BE2C (cell line): Measurements from ENCODE around the gene PARD3.

ENCODE experiments used
- DNase-seq: peaks from one replicate; pipeline ENCODE4 v3.0.0-alpha.2; 2020
- H3K27me3 ChIP-seq: fragments of 250-450 bp; sonication (Bioruptor Pico); 2 replicates; pipeline ENCODE4 v1.5.1; 2020; ENCODE audit warnings: mild to moderate bottlenecking
- H3K36me3 ChIP-seq: fragments of 250-450 bp; sonication (Bioruptor Pico); 2 replicates; pipeline ENCODE4 v1.5.1; 2020; ENCODE audit warnings: mild to moderate bottlenecking
- H3K4me1 ChIP-seq: fragments of 250-450 bp; sonication (Bioruptor Pico); 2 replicates; pipeline ENCODE4 v1.5.1; 2020
- H3K4me3 ChIP-seq: 2 replicates; pipeline ENCODE4 v1.5.1; 2011; ENCODE audit warnings: low read depth, low read length
- H3K9me3 ChIP-seq: fragments of 250-450 bp; sonication (Bioruptor Pico); 2 replicates; pipeline ENCODE4 v1.5.1; 2020
- TF ChIP-seq, protein P1 (sequence below): IDR thresholded peaks from 2 replicates; pipeline ENCODE4 v1.5.1; 2012; ENCODE audit warnings: mild to moderate bottlenecking, low read depth, low read length

The PARD3 gene

DNA sequence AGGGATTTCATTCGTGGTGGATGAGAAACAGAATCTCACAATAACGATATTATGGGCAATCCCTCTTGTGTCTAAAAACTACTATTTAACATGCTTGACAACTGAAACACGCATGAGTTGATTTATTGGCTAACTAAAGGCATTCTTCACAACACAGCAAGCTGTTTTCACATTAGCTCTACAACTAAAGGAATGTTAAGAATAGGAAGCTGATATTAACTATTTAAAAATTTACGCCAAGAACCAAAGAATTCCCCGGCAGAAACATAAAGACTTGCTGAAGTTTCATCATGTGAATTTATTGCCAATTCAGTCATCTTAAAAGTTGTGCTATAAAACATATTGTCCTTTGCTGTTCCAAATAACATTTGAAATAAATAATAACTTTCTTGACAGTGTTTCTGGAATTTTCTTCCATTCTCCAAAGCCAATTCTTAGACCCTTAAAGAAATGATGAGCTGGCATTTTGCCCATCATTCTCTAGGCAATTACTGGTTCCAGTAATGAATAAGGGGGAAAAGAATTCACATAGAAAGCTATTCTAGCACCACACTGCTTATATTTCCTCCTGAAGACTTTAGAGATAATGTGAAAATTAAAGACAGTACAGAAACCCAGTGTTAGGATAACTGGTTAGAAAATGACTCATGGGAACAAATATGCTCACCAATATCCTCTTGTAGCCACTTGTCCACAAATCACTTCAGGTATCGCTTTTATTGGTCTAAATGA lies 233.1 kb downstream of the PARD3 start:
- TF ChIP-seq, protein P1, sequence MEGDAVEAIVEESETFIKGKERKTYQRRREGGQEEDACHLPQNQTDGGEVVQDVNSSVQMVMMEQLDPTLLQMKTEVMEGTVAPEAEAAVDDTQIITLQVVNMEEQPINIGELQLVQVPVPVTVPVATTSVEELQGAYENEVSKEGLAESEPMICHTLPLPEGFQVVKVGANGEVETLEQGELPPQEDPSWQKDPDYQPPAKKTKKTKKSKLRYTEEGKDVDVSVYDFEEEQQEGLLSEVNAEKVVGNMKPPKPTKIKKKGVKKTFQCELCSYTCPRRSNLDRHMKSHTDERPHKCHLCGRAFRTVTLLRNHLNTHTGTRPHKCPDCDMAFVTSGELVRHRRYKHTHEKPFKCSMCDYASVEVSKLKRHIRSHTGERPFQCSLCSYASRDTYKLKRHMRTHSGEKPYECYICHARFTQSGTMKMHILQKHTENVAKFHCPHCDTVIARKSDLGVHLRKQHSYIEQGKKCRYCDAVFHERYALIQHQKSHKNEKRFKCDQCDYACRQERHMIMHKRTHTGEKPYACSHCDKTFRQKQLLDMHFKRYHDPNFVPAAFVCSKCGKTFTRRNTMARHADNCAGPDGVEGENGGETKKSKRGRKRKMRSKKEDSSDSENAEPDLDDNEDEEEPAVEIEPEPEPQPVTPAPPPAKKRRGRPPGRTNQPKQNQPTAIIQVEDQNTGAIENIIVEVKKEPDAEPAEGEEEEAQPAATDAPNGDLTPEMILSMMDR = no peak
- H3K9me3 ChIP-seq = no peaks in the 10 kb centered on the region
- H3K36me3 ChIP-seq = no peaks in the 10 kb centered on the region
- H3K4me3 ChIP-seq = no peak overlapping the region
- no peaks in the 10 kb centered on the region; the same call in none of the 2 replicates for H3K4me1 ChIP-seq
- no peak for DNase-seq
- H3K27me3 ChIP-seq = no peaks in the 10 kb centered on the region

DNA sequence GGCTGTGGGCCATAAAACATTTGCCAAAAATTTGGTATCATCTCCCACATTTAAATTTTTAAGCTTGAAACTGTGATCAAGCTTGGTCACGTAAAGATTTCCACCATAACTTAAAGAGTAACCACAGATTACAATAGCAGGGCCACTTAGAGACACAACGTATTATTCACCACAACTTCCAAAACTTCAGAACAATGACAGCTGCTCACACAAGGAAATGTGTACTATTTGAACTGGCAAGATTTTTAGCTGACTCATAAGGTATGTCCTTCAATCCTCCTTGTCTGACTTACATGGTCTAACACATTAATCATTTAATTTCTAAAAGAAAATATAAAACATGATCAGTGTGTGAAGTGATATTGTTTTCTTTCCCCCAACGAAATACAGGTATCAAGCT lies 234.5 kb downstream of the PARD3 start:
- H3K36me3 ChIP-seq = no peaks in the 10 kb centered on the region
- TF ChIP-seq, protein P1 = no peak
- DNase-seq = no peak
- H3K4me1 ChIP-seq = peaks cover 6% of the 10 kb centered on the region
- no peaks in the 10 kb centered on the region for H3K9me3 ChIP-seq
- H3K4me3 ChIP-seq = no peak overlapping the region
- H3K27me3 ChIP-seq = no peaks in the 10 kb centered on the region

DNA sequence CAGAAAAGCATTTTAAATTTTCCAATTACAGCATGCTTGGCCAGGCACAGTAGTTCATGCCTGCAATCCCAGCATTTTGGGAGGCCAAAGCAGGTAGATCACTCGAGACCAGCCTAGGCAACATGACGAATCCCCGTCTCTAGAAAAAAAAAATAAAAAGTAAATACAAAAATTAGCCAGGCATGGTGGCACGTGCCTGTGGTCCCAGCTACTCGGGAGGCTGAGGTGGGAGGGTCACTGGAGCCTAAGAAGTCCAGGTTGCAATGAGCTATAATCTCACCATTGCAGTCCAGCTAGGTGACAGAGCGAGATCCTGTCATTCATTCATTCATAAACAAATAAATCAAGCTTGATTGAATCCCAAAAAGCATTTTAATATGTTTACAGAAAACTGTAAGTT lies 234.9 kb downstream of the PARD3 start:
- no peak for DNase-seq
- TF ChIP-seq, protein P1 = no peak
- Histone ChIP-seq H3K9me3 (no peaks in the 10 kb centered on the region), H3K36me3 (no peaks in the 10 kb centered on the region), H3K27me3 (no peaks in the 10 kb centered on the region), H3K4me3 (no peak overlapping the region), H3K4me1 (peaks cover 6% of the 10 kb centered on the region)

DNA sequence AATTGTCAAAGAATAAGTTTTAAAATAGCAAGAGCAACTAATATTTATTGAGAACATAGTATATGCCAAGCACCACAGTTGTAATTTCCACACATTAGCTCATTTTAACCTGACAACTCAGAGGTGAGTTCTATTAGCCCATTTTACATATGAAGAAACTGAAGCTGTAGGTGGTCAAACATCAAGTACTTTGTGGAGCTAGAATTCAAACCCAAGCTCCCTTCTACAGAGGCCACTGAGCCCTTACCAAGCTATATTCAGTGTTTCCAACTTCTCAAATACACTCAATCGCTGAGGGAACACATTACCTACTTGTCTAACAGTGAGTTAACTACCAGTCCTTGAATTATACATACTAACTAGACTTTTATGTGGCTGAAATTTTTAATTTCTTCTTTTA lies 236.6 kb downstream of the PARD3 start:
- peaks cover 6% of the 10 kb centered on the region for H3K4me1 ChIP-seq
- H3K36me3 ChIP-seq = no peaks in the 10 kb centered on the region
- no peak overlapping the region for H3K4me3 ChIP-seq
- no peaks in the 10 kb centered on the region for H3K9me3 ChIP-seq
- TF ChIP-seq, protein P1 = no peak
- no peaks in the 10 kb centered on the region for H3K27me3 ChIP-seq
- no peak for DNase-seq

DNA sequence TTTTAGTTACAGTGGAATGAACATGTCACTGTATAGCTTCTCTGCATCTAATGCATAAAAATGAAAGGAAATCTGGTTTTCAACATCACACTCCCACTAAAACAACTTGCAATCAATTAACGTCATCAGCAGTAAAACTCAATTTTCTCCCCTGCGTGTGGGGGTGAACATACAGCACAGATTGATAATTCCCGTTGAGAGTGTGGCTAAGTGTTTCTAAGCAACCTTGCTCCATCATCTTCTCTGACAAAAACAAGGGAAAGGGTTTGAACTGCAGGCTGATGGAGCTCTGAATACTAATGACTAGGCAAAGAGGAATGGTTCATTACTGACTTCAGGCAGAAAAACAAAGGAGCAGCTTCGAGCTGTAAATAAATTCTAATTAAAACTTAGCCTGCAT lies 238.3 kb downstream of the PARD3 start:
- no peak for DNase-seq
- Histone ChIP-seq H3K4me1 (peaks cover 10% of the 10 kb centered on the region), H3K9me3 (no peaks in the 10 kb centered on the region), H3K27me3 (no peaks in the 10 kb centered on the region), H3K4me3 (no peak overlapping the region), H3K36me3 (no peaks in the 10 kb centered on the region)
- TF ChIP-seq, protein P1 = no peak

DNA sequence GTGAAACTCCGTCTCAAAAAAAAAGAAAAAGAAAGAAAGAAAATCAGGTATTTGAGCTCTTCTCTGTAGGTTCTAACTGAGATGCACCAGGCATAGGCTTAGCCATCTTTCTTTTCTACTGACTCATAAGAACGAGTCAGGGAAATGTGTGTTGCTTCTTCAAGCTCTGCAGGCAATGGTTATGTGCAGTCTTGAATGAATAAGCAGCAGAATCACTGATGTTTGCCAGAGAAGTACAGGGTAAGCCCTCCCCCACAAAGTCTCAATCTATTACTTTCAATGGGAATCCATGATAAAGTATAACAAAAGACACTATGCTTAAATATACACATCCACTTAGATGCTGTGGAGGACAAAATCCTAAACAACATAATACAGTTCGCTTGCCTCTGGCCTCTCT lies 239.2 kb downstream of the PARD3 start:
- Histone ChIP-seq H3K9me3 (no peaks in the 10 kb centered on the region), H3K4me3 (no peak overlapping the region), H3K4me1 (peaks cover 10% of the 10 kb centered on the region), H3K27me3 (no peaks in the 10 kb centered on the region), H3K36me3 (no peaks in the 10 kb centered on the region)
- no peak for DNase-seq
- TF ChIP-seq, protein P1 = no peak
